ENCODE measurements around the gene ABHD2. TPM values are rescaled to one million over a fixed set of nuclear protein-coding genes. Genes with fewer than 3 reads are reported as not detected.

The ABHD2 gene
- total and polyA plus RNA-seq, 8 donors = 7.9 to 151 (median 117) TPM

GRCh38 chr15:89150287-89150686 is 62.0 kb downstream of the ABHD2 start:
- Histone ChIP-seq H3K27me3 (no peaks in the 10 kb centered on the region), H3K9me3 (no peaks in the 10 kb centered on the region), H3K36me3 (peaks cover 5 to 22% (median 13%) of the 10 kb centered on the region in 3 donors), H3K27ac (peak overlapping the region; percentile 20 to 70 (median 62)), H3K4me1 (peaks cover 14 to 24% (median 21%) of the 10 kb centered on the region in 3 donors), H3K4me3 (peak overlapping the region in 1 of 4 donors; percentile 5)
- intact Hi-C loops (cut with DNase I) = no loop called here
- DNase-seq (no peak), FAIRE-seq (no peak), ATAC-seq (peak; percentile 7 to 54 (median 46))
- 38 to 44% methylated on average over 3 of the region's 3 CpGs for WGBS, 2 donors
- TF ChIP-seq, protein P1, sequence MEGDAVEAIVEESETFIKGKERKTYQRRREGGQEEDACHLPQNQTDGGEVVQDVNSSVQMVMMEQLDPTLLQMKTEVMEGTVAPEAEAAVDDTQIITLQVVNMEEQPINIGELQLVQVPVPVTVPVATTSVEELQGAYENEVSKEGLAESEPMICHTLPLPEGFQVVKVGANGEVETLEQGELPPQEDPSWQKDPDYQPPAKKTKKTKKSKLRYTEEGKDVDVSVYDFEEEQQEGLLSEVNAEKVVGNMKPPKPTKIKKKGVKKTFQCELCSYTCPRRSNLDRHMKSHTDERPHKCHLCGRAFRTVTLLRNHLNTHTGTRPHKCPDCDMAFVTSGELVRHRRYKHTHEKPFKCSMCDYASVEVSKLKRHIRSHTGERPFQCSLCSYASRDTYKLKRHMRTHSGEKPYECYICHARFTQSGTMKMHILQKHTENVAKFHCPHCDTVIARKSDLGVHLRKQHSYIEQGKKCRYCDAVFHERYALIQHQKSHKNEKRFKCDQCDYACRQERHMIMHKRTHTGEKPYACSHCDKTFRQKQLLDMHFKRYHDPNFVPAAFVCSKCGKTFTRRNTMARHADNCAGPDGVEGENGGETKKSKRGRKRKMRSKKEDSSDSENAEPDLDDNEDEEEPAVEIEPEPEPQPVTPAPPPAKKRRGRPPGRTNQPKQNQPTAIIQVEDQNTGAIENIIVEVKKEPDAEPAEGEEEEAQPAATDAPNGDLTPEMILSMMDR (IDR thresholded peaks at IDR 0.05) = no peak

DNA sequence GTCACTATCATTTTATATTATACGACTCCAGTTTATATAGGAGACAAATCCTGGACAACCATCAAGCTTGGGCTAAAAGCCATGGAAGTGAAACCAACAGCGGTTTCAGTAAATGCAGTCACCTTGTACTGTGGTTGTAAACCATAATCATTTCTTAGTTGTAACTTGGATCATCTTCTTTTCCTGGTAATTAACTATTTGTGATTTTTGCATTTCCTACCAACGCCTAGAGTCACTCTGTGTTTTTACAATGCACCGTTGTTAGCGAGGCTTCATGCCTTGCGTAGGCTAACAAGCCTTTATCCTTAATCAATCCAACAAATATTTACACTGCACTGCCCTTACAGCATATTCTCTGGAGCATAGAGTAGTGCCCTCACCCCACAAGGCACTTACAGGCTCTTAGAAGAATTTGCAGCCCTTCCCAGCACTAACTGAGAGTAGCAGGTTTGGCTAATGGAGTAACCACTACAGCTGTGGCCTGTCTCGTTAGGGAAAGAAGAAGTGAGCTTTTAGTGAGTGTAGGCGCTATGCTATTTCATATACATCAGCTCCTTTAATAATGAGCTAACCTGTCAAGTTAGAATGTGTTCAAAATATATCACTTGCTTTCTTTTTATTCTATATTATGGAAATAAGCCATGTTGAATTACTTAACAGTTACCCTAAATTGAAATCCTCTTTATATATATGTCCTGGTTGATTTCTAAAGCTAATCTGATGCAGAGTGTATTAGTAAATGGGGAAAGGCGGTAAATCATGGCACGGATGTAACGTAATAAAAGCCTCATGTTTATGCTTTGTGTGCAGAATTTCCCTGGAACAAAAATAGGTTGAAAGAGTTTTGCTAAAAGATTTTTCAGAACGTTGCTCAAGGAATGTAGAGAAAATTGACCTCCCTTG is 62.8 kb downstream of the ABHD2 start:
- 46 to 47% methylated on average over 12 of the region's 12 CpGs for WGBS, 2 donors
- Histone ChIP-seq H3K27ac (peak overlapping the region; percentile 20 to 70 (median 62)), H3K4me3 (peak overlapping the region in 1 of 4 donors; percentile 5), H3K36me3 (peaks cover 5 to 29% (median 17%) of the 10 kb centered on the region in 3 donors), H3K9me3 (no peaks in the 10 kb centered on the region), H3K27me3 (no peaks in the 10 kb centered on the region), H3K4me1 (peaks cover 14 to 24% (median 21%) of the 10 kb centered on the region in 3 donors)
- peak; percentile 80 to 93 (median 93) for ATAC-seq
- peak; percentile 47 for FAIRE-seq
- intact Hi-C loops (cut with DNase I) = no loop called here
- TF ChIP-seq, protein P1 (IDR thresholded peaks at IDR 0.05) = no peak
- DNase-seq = peak in 2 of 6 donors; percentile 18 to 53

DNA sequence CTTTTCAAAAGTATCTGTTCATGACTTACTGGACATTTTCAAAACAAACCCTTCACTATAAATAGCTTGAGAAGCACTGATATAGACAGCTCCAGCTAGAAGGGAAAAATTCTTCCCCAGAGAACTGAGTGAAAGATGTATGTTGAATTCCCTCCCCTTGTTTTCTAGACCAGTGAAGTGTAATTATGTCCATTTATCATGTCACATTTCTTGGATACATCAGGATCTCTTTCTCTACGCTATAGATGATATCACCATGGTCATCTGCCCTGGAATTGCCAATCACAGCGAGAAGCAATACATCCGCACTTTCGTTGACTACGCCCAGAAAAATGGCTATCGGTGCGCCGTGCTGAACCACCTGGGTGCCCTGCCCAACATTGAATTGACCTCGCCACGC is 66.9 kb downstream of the ABHD2 start:
- ATAC-seq = no peak
- Histone ChIP-seq H3K27ac (no peak overlapping the region), H3K27me3 (no peaks in the 10 kb centered on the region), H3K36me3 (peaks cover 5 to 40% (median 17%) of the 10 kb centered on the region in 3 donors), H3K4me1 (peaks cover 3 to 7% (median 6%) of the 10 kb centered on the region in 3 donors), H3K4me3 (no peak overlapping the region), H3K9me3 (no peaks in the 10 kb centered on the region)
- intact Hi-C loops (cut with DNase I) = no loop called here
- FAIRE-seq = no peak
- TF ChIP-seq, protein P1 (IDR thresholded peaks at IDR 0.05) = no peak
- DNase-seq = no peak
- 96 to 97% methylated on average over 10 of the region's 10 CpGs for WGBS, 2 donors

GRCh38 chr15:89155656-89156055 is 67.4 kb downstream of the ABHD2 start:
- no peak overlapping the region for H3K4me3 ChIP-seq
- DNase-seq (no peak), ATAC-seq (no peak), FAIRE-seq (no peak)
- intact Hi-C loops (cut with DNase I) = no loop called here
- no peak overlapping the region for H3K27ac ChIP-seq
- no peaks in the 10 kb centered on the region for H3K9me3 ChIP-seq
- TF ChIP-seq, protein P1 (IDR thresholded peaks at IDR 0.05) = no peak
- peaks cover under 1 to 2% (median 2%) of the 10 kb centered on the region in 3 donors for H3K4me1 ChIP-seq
- peaks cover 5 to 40% (median 17%) of the 10 kb centered on the region in 3 donors for H3K36me3 ChIP-seq
- no peaks in the 10 kb centered on the region for H3K27me3 ChIP-seq
- WGBS, 2 donors = 70 to 75% methylated on average over 6 of the region's 6 CpGs
